ENCODE measurements around the gene PON2. TPM values are rescaled to one million over a fixed set of nuclear protein-coding genes. Genes with fewer than 3 reads are reported as not detected.

PON2 gene
- total and polyA plus RNA-seq, 2 of the 13 experiments (the other 11 are each of a cell fraction or from before 2014, with no cell fraction given) = 202 to 217 TPM

DNA sequence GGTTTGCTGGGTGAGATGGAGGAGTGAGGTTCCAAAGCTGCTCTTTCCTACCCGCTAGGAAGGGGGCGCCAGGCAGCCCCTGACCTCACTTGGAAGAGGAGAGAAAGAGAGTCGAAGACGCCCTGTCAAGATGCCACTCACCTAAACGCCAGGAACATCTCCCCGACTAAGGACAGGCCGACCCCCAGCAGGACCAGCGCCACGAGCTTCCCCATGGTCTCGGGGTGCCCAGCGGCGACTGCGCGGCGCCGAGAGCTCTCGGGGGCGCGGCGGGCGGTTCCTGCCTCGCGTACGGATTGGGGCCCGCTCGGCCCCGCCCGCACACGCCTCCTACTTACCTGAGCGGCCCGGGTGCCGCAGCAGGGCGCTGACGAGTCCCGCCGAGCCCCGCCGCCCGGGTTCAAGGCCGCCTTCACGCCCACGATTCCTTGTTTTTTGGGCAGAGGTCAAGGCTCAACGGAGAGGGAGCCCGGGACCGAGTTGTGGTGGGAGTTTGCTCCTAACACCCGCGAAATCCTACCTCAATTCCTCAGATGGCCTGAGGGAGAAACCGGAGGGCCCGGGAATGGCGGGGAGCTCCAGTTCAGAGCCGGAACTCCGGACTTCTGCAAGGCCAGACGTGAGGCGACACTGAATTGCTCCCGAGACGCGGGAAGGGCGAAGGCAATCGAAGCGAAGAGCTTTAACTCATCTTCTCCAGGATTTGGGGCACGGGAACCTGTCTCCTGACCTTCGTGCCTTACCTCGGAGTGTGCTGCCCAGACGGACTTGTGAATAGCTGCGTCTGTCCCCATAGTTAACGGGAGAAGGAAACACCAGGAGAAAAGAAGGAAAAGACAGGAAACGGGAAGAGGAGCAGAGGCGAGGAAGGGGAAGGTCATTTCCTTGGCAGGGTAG, 38.4 kb downstream of the PON2 start, which contains the start of gene PON3 (continued):
- TF ChIP-seq ZNF251 (CRISPR knock-in tag; IDR thresholded peaks at IDR 0.05) (no peak), POLR2AphosphoS2 (IDR thresholded peaks at IDR 0.05; ENCODE audit: low read depth, low read length) (no peak), ZMYM4 (CRISPR knock-in tag; IDR thresholded peaks at IDR 0.05) (peak; percentile 86), DR1 (CRISPR knock-in tag; IDR thresholded peaks at IDR 0.05) (peak; percentile 64; the same call in 1 of the 2 replicates), CC2D1A (CRISPR knock-in tag; IDR thresholded peaks at IDR 0.05) (no peak), ZNF292 (CRISPR knock-in tag; IDR thresholded peaks at IDR 0.05; ENCODE audit: borderline replicate concordance, low read depth) (no peak), ZNF460 (CRISPR knock-in tag; IDR thresholded peaks at IDR 0.05; ENCODE audit: borderline replicate concordance) (peak; percentile 38; the same call in 1 of the 2 replicates), ZNF616 (CRISPR knock-in tag; IDR thresholded peaks at IDR 0.05; ENCODE audit: low read depth) (no peak), SIX4 (CRISPR knock-in tag; IDR thresholded peaks at IDR 0.05) (0 out of 2 replicates have a peak, but pooled peaks have one; percentile 11), SMC3 (IDR thresholded peaks at IDR 0.05; ENCODE audit: low read length) (peak; percentile 42; the same call in 1 of the 2 replicates), ERF (CRISPR knock-in tag; IDR thresholded peaks at IDR 0.05) (peak; percentile 65; the same call in 1 of the 2 replicates), ARID2 (CRISPR knock-in tag; IDR thresholded peaks at IDR 0.05; ENCODE audit: borderline replicate concordance) (no peak), EEA1 (CRISPR knock-in tag; IDR thresholded peaks at IDR 0.05; ENCODE audit: borderline replicate concordance) (no peak), ZNF224 (CRISPR knock-in tag; IDR thresholded peaks at IDR 0.05) (no peak)
- TF ChIP-seq, protein P1, sequence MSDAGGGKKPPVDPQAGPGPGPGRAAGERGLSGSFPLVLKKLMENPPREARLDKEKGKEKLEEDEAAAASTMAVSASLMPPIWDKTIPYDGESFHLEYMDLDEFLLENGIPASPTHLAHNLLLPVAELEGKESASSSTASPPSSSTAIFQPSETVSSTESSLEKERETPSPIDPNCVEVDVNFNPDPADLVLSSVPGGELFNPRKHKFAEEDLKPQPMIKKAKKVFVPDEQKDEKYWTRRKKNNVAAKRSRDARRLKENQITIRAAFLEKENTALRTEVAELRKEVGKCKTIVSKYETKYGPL (CRISPR knock-in tag; IDR thresholded peaks at IDR 0.05) = peak; percentile 49; the same call in 1 of the 2 replicates
- TF ChIP-seq, protein P2, sequence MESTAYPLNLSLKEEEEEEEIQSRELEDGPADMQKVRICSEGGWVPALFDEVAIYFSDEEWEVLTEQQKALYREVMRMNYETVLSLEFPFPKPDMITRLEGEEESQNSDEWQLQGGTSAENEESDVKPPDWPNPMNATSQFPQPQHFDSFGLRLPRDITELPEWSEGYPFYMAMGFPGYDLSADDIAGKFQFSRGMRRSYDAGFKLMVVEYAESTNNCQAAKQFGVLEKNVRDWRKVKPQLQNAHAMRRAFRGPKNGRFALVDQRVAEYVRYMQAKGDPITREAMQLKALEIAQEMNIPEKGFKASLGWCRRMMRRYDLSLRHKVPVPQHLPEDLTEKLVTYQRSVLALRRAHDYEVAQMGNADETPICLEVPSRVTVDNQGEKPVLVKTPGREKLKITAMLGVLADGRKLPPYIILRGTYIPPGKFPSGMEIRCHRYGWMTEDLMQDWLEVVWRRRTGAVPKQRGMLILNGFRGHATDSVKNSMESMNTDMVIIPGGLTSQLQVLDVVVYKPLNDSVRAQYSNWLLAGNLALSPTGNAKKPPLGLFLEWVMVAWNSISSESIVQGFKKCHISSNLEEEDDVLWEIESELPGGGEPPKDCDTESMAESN (CRISPR knock-in tag; conservative IDR thresholded peaks at IDR 0.05) = 0 out of 2 replicates have a peak, but pooled peaks have one; percentile 32
- TF ChIP-seq, protein P3, sequence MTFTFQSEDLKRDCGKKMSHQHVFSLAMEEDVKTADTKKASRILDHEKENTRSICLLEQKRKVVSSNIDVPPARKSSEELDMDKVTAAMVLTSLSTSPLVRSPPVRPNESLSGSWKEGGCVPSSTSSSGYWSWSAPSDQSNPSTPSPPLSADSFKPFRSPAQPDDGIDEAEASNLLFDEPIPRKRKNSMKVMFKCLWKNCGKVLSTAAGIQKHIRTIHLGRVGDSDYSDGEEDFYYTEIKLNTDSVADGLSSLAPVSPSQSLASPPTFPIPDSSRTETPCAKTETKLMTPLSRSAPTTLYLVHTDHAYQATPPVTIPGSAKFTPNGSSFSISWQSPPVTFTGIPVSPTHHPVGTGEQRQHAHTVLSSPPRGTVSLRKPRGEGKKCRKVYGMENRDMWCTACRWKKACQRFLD (CRISPR knock-in tag; IDR thresholded peaks at IDR 0.05; ENCODE audit: borderline replicate concordance) = no peak
- TF ChIP-seq, protein P4, sequence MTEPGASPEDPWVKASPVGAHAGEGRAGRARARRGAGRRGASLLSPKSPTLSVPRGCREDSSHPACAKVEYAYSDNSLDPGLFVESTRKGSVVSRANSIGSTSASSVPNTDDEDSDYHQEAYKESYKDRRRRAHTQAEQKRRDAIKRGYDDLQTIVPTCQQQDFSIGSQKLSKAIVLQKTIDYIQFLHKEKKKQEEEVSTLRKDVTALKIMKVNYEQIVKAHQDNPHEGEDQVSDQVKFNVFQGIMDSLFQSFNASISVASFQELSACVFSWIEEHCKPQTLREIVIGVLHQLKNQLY (CRISPR knock-in tag; IDR thresholded peaks at IDR 0.05) = no peak
- TF ChIP-seq, protein P5, sequence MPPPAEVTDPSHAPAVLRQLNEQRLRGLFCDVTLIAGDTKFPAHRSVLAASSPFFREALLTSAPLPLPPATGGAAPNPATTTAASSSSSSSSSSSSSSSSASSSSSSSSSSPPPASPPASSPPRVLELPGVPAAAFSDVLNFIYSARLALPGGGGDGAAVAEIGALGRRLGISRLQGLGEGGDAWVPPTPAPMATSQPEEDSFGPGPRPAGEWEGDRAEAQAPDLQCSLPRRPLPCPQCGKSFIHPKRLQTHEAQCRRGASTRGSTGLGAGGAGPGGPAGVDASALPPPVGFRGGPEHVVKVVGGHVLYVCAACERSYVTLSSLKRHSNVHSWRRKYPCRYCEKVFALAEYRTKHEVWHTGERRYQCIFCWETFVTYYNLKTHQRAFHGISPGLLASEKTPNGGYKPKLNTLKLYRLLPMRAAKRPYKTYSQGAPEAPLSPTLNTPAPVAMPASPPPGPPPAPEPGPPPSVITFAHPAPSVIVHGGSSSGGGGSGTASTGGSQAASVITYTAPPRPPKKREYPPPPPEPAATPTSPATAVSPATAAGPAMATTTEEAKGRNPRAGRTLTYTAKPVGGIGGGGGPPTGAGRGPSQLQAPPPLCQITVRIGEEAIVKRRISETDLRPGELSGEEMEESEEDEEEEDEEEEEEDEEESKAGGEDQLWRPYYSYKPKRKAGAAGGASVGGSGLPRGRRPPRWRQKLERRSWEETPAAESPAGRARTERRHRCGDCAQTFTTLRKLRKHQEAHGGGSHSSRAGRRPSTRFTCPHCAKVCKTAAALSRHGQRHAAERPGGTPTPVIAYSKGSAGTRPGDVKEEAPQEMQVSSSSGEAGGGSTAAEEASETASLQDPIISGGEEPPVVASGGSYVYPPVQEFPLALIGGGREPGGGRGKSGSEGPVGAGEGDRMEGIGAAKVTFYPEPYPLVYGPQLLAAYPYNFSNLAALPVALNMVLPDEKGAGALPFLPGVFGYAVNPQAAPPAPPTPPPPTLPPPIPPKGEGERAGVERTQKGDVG (CRISPR knock-in tag; IDR thresholded peaks at IDR 0.05; ENCODE audit: borderline replicate concordance) = no peak

Measured in HepG2 (cell line).